IPS-15b (cell line): ENCODE data around the gene PTPRA.

Experiments used
- H3K27me3 ChIP-seq: one replicate; pipeline ENCODE4 v1.6.1; 2013; ENCODE audit warnings: low read length; ENCODE audit not compliant: control insufficient read depth, insufficient read depth
- H3K36me3 ChIP-seq: one replicate; pipeline ENCODE4 v1.6.1; 2013; ENCODE audit warnings: low read length; ENCODE audit not compliant: control insufficient read depth, insufficient read depth
- H3K4me1 ChIP-seq: one replicate; pipeline ENCODE4 v1.6.1; 2013; ENCODE audit warnings: mild to moderate bottlenecking, low read length; ENCODE audit not compliant: control insufficient read depth, insufficient read depth
- H3K4me3 ChIP-seq: one replicate; pipeline ENCODE4 v1.5.1; 2013; ENCODE audit warnings: low read depth, low read length
- H3K9ac ChIP-seq: one replicate; pipeline ENCODE4 v1.6.1; 2013; ENCODE audit warnings: low read depth, mild to moderate bottlenecking, low read length
- H3K9me3 ChIP-seq: one replicate; pipeline ENCODE4 v1.6.1; 2013; ENCODE audit warnings: mild to moderate bottlenecking, low read length; ENCODE audit not compliant: control insufficient read depth, insufficient read depth

The PTPRA gene

DNA sequence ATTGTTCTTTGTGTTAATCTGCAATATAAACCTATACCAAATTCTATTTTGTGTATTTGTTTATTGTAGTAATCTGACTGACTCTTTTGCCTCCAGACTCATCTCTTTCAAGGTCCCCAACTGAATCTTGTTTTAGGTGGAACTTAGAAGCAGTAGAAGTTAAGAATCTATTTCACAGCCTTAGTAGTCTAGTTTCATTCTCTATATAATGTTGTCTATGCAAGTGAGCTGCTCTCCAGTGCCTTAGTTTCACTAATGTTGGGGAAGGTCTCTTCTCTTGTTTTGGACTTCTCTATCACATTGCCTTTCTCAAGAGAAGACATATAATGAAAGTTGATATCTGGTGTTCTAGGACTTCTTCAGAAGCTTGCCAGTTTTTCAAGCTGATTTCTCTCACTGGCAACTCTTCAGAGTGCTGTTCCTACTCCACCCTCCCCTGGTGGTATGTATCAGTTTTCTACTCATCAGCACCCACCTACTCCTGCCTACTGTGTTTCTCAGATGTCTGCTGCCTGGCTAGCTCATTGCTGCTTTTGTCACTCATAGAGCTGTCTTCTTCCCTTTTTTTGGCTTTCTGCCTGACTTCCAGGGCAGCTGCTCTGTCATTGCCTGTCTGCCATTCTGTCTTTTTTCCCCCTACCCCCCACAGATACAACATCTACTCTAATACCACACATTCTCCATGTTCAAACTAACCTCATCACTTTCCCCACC lies 82.1 kb downstream of the PTPRA start:
- Histone ChIP-seq H3K4me3 (no peak overlapping the region), H3K27me3 (no peaks in the 10 kb centered on the region), H3K36me3 (no peaks in the 10 kb centered on the region)

DNA sequence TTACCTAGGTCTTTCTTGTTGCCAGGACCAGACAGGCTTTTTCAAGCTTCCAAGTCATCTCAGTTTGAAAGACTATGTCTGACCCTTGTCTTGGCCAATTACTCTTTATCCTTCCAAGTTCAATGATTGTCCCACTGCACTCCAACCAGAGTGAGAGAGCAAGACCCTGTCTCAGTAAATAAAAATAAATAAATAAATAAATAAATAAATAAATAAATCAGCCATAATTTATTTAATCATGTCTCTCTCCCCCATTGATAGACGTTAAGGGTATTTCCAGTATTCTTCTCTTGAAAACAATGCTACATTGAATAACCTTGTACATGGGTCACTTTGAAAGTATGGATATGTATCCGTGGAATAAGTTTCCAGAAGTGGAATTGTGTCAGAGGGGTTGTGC lies 83.2 kb downstream of the PTPRA start:
- no peak overlapping the region for H3K9ac ChIP-seq
- no peaks in the 10 kb centered on the region for H3K36me3 ChIP-seq
- no peak overlapping the region for H3K4me3 ChIP-seq
- no peaks in the 10 kb centered on the region for H3K9me3 ChIP-seq
- no peaks in the 10 kb centered on the region for H3K27me3 ChIP-seq
- H3K4me1 ChIP-seq, result no peaks in the 10 kb centered on the region

More for the DNA sequence above, 82.1 kb downstream of the PTPRA start:
- no peaks in the 10 kb centered on the region for H3K4me1 ChIP-seq
- no peak overlapping the region for H3K9ac ChIP-seq
- no peaks in the 10 kb centered on the region for H3K9me3 ChIP-seq

- Histone ChIP-seq H3K36me3 (no peaks in the 10 kb centered on the region), H3K9me3 (no peaks in the 10 kb centered on the region), H3K4me3 (no peak overlapping the region), H3K27me3 (no peaks in the 10 kb centered on the region), H3K4me1 (no peaks in the 10 kb centered on the region), H3K9ac (no peak overlapping the region)
Measured at GRCh38 chr20:2967841-2968240, 94.6 kb downstream of the PTPRA start.

DNA sequence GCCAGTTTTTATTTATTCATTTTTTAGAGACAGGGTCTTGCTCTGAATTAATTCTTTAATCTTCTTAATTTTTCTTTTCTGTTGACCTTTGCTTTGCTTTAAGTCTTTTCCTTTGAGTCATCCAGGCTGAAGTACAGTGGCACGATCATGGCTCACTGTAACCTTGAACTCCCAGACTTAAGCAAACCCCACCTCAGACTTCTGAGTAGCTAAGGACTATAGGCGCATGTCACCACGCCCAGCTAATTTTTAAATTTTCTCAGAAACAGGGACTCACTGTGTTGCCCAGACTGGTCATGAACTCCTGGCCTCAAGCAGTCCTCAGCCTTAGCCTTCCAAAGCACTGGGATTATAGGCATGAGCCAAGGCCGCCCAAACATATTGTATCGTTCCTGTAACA lies 98.8 kb downstream of the PTPRA start:
- Histone ChIP-seq H3K9me3 (no peaks in the 10 kb centered on the region), H3K27me3 (no peaks in the 10 kb centered on the region), H3K36me3 (no peaks in the 10 kb centered on the region), H3K9ac (no peak overlapping the region), H3K4me3 (no peak overlapping the region), H3K4me1 (no peaks in the 10 kb centered on the region)

DNA sequence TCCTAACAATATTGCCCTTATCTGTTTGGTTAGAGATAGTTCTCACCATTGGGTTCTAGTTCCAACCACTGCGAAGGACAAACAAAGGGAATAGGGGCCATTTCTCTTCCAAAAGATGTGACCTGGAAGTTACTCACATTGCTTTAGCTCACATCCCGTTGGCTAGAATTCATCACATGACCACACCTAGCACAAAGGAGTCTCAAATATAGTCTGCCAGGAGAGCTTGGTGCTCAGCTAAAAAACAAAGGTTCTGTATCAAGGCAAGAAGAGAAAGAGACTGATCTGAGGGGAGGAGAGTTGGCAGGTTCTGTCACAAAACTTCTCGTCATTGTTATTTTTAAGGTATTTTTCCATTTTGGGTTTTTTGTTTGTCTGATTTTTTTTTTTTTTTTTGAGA lies 100.3 kb downstream of the PTPRA start:
- Histone ChIP-seq H3K36me3 (no peaks in the 10 kb centered on the region), H3K27me3 (no peaks in the 10 kb centered on the region), H3K9me3 (no peaks in the 10 kb centered on the region), H3K4me1 (peaks cover 3% of the 10 kb centered on the region), H3K4me3 (no peak overlapping the region), H3K9ac (no peak overlapping the region)

DNA sequence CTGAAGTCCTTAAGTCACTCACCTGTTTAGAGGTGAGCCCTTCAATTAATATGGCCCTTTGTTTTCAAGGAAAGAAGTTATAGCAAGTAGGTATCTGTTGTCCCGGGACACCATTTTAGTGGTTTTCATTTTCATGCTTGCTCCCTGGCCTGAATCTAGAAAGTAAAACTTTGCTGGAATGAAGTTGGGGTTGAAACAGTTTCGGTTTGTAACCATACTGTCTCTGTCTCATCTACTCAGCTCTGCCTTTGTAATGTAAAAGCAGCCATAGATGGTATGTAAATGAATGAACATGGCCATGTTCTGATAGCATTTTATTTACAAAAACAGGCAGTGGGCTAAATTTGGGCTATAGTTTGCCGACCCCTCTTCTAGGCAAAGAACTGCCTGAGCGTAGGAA lies 105.2 kb downstream of the PTPRA start:
- H3K4me1 ChIP-seq, result peaks cover 3% of the 10 kb centered on the region
- no peaks in the 10 kb centered on the region for H3K36me3 ChIP-seq
- no peak overlapping the region for H3K9ac ChIP-seq
- no peaks in the 10 kb centered on the region for H3K27me3 ChIP-seq
- H3K4me3 ChIP-seq, result no peak overlapping the region
- no peaks in the 10 kb centered on the region for H3K9me3 ChIP-seq

- Histone ChIP-seq H3K27me3 (no peaks in the 10 kb centered on the region), H3K36me3 (no peaks in the 10 kb centered on the region), H3K9me3 (no peaks in the 10 kb centered on the region), H3K4me1 (peaks cover 3% of the 10 kb centered on the region), H3K4me3 (no peak overlapping the region), H3K9ac (no peak overlapping the region)
Measured at GRCh38 chr20:2981646-2982045, 108.4 kb downstream of the PTPRA start.

GRCh38 chr20:2983508-2983907 lies 110.2 kb downstream of the PTPRA start:
- Histone ChIP-seq H3K9me3 (no peaks in the 10 kb centered on the region), H3K4me3 (no peak overlapping the region), H3K27me3 (no peaks in the 10 kb centered on the region), H3K9ac (no peak overlapping the region), H3K36me3 (peaks cover 6% of the 10 kb centered on the region), H3K4me1 (peaks cover under 1% of the 10 kb centered on the region)

DNA sequence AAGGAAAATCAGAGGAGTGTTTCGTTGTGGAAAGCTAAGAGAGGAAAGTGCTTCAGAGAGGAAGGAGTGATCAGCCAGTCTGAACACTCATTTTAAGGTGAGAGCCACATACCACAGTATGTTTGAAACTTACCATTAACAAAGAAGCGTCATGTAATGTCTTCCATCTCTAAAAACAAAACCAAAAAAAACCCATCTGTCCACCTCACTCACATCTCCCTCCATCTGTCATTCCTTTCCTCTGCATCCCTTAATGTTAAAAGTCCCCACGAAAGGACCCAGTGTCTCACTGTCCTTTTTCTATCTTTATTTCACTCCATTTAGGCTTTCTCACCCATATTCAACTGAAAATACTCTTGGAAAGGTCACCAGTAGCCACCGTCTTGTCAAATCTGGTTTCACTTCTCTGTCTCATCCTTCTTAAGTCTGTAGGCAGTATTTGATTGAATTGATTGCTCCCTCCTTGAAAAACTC lies 110.8 kb downstream of the PTPRA start:
- H3K9ac ChIP-seq, result no peak overlapping the region
- no peak overlapping the region for H3K4me3 ChIP-seq
- H3K36me3 ChIP-seq, result peaks cover 12% of the 10 kb centered on the region
- H3K4me1 ChIP-seq, result no peaks in the 10 kb centered on the region
- H3K27me3 ChIP-seq, result no peaks in the 10 kb centered on the region
- H3K9me3 ChIP-seq, result no peaks in the 10 kb centered on the region

GRCh38 chr20:2984956-2985661 lies 111.8 kb downstream of the PTPRA start:
- H3K36me3 ChIP-seq, result peaks cover 12% of the 10 kb centered on the region
- no peak overlapping the region for H3K9ac ChIP-seq
- no peak overlapping the region for H3K4me3 ChIP-seq
- H3K4me1 ChIP-seq, result no peaks in the 10 kb centered on the region
- H3K9me3 ChIP-seq, result no peaks in the 10 kb centered on the region
- H3K27me3 ChIP-seq, result no peaks in the 10 kb centered on the region

DNA sequence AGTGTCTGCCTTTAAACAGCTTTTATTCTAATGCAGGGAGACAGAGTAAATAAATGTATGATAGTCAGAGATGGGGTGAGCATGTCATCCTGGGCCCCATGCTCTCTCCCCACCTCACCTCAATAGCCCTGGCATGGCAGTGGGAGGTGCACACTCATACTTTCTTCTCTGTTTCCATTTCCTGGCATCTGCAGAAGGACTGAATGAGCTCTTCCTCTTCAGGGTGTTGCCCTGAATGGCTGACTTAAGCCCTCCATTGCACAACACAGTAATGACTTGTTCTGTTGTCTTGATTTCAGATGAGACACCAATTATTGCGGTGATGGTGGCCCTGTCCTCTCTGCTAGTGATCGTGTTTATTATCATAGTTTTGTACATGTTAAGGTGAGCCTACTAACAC lies 113.2 kb downstream of the PTPRA start:
- no peaks in the 10 kb centered on the region for H3K4me1 ChIP-seq
- no peaks in the 10 kb centered on the region for H3K9me3 ChIP-seq
- H3K4me3 ChIP-seq, result no peak overlapping the region
- H3K27me3 ChIP-seq, result no peaks in the 10 kb centered on the region
- peaks cover 15% of the 10 kb centered on the region for H3K36me3 ChIP-seq
- H3K9ac ChIP-seq, result no peak overlapping the region

GRCh38 chr20:2987861-2988260 lies 114.6 kb downstream of the PTPRA start:
- peaks cover 15% of the 10 kb centered on the region for H3K36me3 ChIP-seq
- H3K27me3 ChIP-seq, result no peaks in the 10 kb centered on the region
- H3K9ac ChIP-seq, result no peak overlapping the region
- no peaks in the 10 kb centered on the region for H3K4me1 ChIP-seq
- H3K9me3 ChIP-seq, result no peaks in the 10 kb centered on the region
- H3K4me3 ChIP-seq, result no peak overlapping the region
